ENCODE data around the gene SMYD3. TPM values are rescaled to one million over a fixed set of nuclear protein-coding genes. Genes with fewer than 3 reads are reported as not detected.

Gene SMYD3
- total and polyA plus RNA-seq, 4 donors = 10.5 to 40.1 (median 32.5) TPM

DNA sequence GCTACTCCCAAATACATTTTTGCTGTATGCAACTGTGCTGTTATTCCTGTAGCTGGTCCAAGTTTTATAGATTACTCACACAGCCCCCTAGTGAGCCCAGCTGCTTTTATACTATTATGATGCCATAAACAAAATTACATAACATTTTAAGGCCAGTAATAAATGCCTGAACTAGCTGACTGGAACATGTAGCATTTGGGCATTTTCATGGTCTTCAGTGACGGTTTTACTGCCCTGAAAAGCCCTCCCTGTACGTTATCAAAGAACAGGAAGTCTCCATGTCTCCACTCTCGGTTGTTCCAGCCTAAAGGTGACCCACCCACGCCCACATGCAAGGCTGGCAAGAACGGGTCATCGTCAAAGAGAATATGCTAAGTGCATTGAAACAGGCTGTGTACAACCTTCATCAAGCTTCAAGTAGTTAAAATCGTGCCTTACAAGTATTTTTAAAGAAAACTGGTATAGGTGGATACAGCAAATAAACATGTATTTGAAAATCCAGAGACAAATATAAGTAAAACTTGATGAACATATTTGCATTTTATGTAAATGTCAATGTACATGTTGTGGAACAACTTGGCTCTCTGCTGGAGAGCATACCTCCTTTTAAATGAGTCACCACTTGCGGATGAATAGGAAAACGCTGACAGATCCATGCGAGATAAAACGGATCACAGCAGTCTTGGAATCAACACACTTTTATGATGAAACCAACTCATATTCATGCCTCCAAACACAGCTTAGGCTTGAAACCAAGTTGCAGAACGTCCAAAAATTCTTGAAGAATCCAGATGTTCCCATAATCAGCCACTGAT is 520.5 kb downstream of the SMYD3 start:
- Histone ChIP-seq H3K36me3 (ENCODE audit: control insufficient read depth in 4 of 4, insufficient read depth in 4 of 4, low read length in 4 of 4) (no peaks in the 10 kb centered on the region), H3K4me3 (no peak overlapping the region), H3K27ac (ENCODE audit: low read depth in 1 of 2, low read length in 1 of 2) (peak overlapping the region in 1 of 2 donors; percentile 12), H3K9me3 (ENCODE audit: control insufficient read depth in 4 of 4, insufficient read depth in 3 of 4, low read length in 3 of 4) (no peaks in the 10 kb centered on the region), H3K27me3 (ENCODE audit: control insufficient read depth in 3 of 3, insufficient read depth in 3 of 3, low read length in 2 of 3) (no peaks in the 10 kb centered on the region), H3K4me1 (ENCODE audit: control insufficient read depth in 5 of 5, insufficient read depth in 5 of 5, low read length in 5 of 5) (peaks cover 2 to 25% (median 10%) of the 10 kb centered on the region in 5 donors), H3K9ac (ENCODE audit: insufficient read depth in 1 of 2, low read length in 2 of 2) (no peak overlapping the region)
- ATAC-seq (ENCODE audit: insufficient read depth, low FRiP score) (no peak), DNase-seq (peak; percentile 43 to 91 (median 89))
- TF ChIP-seq, protein P1, sequence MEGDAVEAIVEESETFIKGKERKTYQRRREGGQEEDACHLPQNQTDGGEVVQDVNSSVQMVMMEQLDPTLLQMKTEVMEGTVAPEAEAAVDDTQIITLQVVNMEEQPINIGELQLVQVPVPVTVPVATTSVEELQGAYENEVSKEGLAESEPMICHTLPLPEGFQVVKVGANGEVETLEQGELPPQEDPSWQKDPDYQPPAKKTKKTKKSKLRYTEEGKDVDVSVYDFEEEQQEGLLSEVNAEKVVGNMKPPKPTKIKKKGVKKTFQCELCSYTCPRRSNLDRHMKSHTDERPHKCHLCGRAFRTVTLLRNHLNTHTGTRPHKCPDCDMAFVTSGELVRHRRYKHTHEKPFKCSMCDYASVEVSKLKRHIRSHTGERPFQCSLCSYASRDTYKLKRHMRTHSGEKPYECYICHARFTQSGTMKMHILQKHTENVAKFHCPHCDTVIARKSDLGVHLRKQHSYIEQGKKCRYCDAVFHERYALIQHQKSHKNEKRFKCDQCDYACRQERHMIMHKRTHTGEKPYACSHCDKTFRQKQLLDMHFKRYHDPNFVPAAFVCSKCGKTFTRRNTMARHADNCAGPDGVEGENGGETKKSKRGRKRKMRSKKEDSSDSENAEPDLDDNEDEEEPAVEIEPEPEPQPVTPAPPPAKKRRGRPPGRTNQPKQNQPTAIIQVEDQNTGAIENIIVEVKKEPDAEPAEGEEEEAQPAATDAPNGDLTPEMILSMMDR (IDR thresholded peaks at IDR 0.05; ENCODE audit: control extremely low read depth, extremely low read depth) = no peak
- WGBS, 2 donors = 60 to 80% methylated on average over 12 of the region's 12 CpGs

DNA sequence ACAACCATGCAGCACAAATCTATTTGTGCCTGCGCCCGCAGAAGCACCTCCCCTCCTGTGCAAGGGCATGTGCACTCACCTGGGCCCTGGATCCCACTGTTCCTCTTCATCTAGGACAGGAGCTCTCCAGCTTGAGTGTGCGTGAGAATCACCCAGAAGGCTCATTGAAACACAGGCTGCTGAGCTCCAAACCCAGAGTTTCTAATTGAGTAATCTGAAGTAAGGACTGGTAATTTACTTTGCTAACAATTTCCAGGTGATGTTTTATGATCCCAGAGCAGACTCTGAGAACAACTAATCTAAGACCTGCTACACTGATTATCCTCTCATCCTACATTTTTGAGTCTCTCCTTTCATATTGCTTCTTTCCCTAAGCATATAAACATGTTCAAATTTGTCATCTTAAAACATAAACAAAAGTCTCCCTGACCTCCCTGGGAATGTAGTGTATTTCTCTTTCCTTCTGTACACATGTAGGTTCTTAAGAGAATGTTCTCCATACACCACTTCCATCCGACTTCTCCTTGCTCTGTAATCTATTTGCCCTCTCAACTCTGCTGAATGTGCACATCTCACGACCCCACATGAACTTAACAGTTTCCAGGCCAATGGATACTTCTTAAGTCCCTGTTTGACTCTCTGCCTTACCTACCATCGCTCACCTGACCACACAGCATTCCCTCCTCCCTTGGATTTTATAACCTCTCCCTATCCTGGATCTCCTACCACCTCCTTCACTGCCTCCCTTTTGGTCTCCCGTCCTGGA is 522.5 kb downstream of the SMYD3 start:
- ATAC-seq (ENCODE audit: insufficient read depth, low FRiP score) (no peak), DNase-seq (no peak)
- 91 to 93% methylated on average over 7 of the region's 7 CpGs for WGBS, 2 donors
- Histone ChIP-seq H3K27me3 (ENCODE audit: control insufficient read depth in 3 of 3, insufficient read depth in 3 of 3, low read length in 2 of 3) (no peaks in the 10 kb centered on the region), H3K36me3 (ENCODE audit: control insufficient read depth in 4 of 4, insufficient read depth in 4 of 4, low read length in 4 of 4) (no peaks in the 10 kb centered on the region), H3K27ac (ENCODE audit: low read depth in 1 of 2, low read length in 1 of 2) (no peak overlapping the region), H3K9ac (ENCODE audit: insufficient read depth in 1 of 2, low read length in 2 of 2) (no peak overlapping the region), H3K9me3 (ENCODE audit: control insufficient read depth in 4 of 4, insufficient read depth in 3 of 4, low read length in 3 of 4) (no peaks in the 10 kb centered on the region), H3K4me3 (no peak overlapping the region), H3K4me1 (ENCODE audit: control insufficient read depth in 5 of 5, insufficient read depth in 5 of 5, low read length in 5 of 5) (peaks cover 0 to 30% (median 10%) of the 10 kb centered on the region in 5 donors)
- TF ChIP-seq, protein P1 (IDR thresholded peaks at IDR 0.05; ENCODE audit: control extremely low read depth, extremely low read depth) = no peak

DNA sequence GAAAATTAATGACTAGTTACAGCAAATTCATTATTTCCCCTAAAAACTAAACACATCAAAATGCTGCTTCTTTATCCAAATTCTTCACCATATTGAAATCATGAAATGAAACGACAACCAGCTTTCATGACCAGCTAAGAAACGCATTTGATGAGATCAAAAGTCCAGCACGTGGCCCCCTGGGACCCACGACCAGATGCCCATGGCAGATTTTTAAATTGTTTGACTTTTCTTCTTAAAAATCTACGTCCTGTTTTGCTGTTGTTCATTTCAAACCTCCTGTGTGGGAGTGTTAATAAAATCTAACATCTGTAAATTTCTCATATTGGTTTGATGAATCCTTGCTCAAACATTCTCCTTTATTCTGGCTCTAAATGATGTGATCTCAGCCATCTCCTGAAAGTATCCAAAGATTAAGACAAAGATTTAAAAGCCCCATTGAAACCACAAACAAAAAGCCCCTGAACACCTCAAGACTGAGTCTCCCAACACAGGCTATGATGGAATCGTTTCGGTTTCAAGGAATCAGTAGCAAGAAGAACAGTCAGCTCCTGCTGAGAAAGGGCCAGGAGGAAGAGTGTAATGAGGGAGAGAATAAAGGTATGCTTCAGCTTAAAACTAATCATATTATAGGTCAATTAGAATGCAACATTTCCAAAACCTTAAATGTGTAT is 523.6 kb downstream of the SMYD3 start:
- 79 to 86% methylated on average over 7 of the region's 7 CpGs for WGBS, 2 donors
- no peak for DNase-seq
- Histone ChIP-seq H3K27me3 (ENCODE audit: control insufficient read depth in 3 of 3, insufficient read depth in 3 of 3, low read length in 2 of 3) (no peaks in the 10 kb centered on the region), H3K4me3 (no peak overlapping the region), H3K4me1 (ENCODE audit: control insufficient read depth in 5 of 5, insufficient read depth in 5 of 5, low read length in 5 of 5) (peaks cover 0 to 30% (median 10%) of the 10 kb centered on the region in 5 donors), H3K36me3 (ENCODE audit: control insufficient read depth in 4 of 4, insufficient read depth in 4 of 4, low read length in 4 of 4) (no peaks in the 10 kb centered on the region), H3K9ac (ENCODE audit: insufficient read depth in 1 of 2, low read length in 2 of 2) (no peak overlapping the region), H3K9me3 (ENCODE audit: control insufficient read depth in 4 of 4, insufficient read depth in 3 of 4, low read length in 3 of 4) (no peaks in the 10 kb centered on the region), H3K27ac (ENCODE audit: low read depth in 1 of 2, low read length in 1 of 2) (no peak overlapping the region)
- ATAC-seq (ENCODE audit: insufficient read depth, low FRiP score) = no peak
- TF ChIP-seq, protein P1 (IDR thresholded peaks at IDR 0.05; ENCODE audit: control extremely low read depth, extremely low read depth) = no peak
